Ureter (tissue), 1 donor: ENCODE results near the gene WWOX. TPM values are rescaled to one million over a fixed set of nuclear protein-coding genes. Genes with fewer than 3 reads are reported as not detected.

Experiments
- DNase-seq: peaks from one replicate; pipeline ENCODE4 v3.0.0-alpha.2; 2020; ENCODE audit warnings: low spot score
- total RNA-seq: library from RNA; stranded (reverse); gene quantifications from one replicate; pipeline ENCODE4 v1.2.4, GENCODE V29; 2023
- donor health status: DM: yes; HTN: yes; CAD: no.

WWOX gene
- total RNA-seq, 1 donor from 2014 or later: 23.5 TPM

GRCh38 chr16:79096246-79096645, 996.8 kb downstream of the WWOX start:
- DNase-seq: no peak

- no peak for DNase-seq
Observed at GRCh38 chr16:79097166-79097565, 997.7 kb downstream of the WWOX start.

GRCh38 chr16:79097771-79098170, 998.3 kb downstream of the WWOX start:
- no peak for DNase-seq

GRCh38 chr16:79098907-79099306, 999.5 kb downstream of the WWOX start:
- no peak for DNase-seq

GRCh38 chr16:79099716-79100115, 1000.3 kb downstream of the WWOX start:
- no peak for DNase-seq

GRCh38 chr16:79100447-79100846, 1001.0 kb downstream of the WWOX start:
- DNase-seq: no peak

GRCh38 chr16:79101491-79101890, 1002.0 kb downstream of the WWOX start:
- no peak for DNase-seq

- DNase-seq: no peak
Observed at GRCh38 chr16:79104567-79104966, 1005.1 kb downstream of the WWOX start.

GRCh38 chr16:79107301-79107700, 1007.8 kb downstream of the WWOX start:
- no peak for DNase-seq

- no peak for DNase-seq
Observed at GRCh38 chr16:79109771-79110170, 1010.3 kb downstream of the WWOX start.

- no peak for DNase-seq
Observed at GRCh38 chr16:79110242-79110641, 1010.8 kb downstream of the WWOX start.

- DNase-seq: no peak
Observed at GRCh38 chr16:79110953-79111352, 1011.5 kb downstream of the WWOX start.

- DNase-seq: no peak
Observed at GRCh38 chr16:79112462-79112861, 1013.0 kb downstream of the WWOX start.

- no peak for DNase-seq
Observed at GRCh38 chr16:79113826-79114225, 1014.4 kb downstream of the WWOX start.

- no peak for DNase-seq
Observed at GRCh38 chr16:79114759-79115158, 1015.3 kb downstream of the WWOX start.

GRCh38 chr16:79121906-79122305, 1022.5 kb downstream of the WWOX start:
- no peak for DNase-seq

- DNase-seq: no peak
Observed at GRCh38 chr16:79122343-79122742, 1022.9 kb downstream of the WWOX start.

GRCh38 chr16:79124016-79124756, 1024.7 kb downstream of the WWOX start:
- DNase-seq: no peak

- DNase-seq: no peak
Observed at GRCh38 chr16:79127766-79128165, 1028.3 kb downstream of the WWOX start.

GRCh38 chr16:79128706-79129105, 1029.3 kb downstream of the WWOX start:
- no peak for DNase-seq

- DNase-seq: no peak
Observed at GRCh38 chr16:79130616-79131015, 1031.2 kb downstream of the WWOX start.

GRCh38 chr16:79131321-79132075, 1032.0 kb downstream of the WWOX start:
- DNase-seq: no peak

- peak; percentile 60 for DNase-seq
Observed at GRCh38 chr16:79132701-79133100, 1033.2 kb downstream of the WWOX start.
